ENCODE data around the gene GPR4.
"Not testable (repeated sequence)": the region's sequence is repeated elsewhere in the genome, so short reads cannot be mapped to it uniquely, and the experiment has no call there.

Gene GPR4

GRCh38 chr19:45601524-45602374, at the start of gene GPR4:
Gene GPR4 (minus strand): TSS chr19:45602212. CDS start chr19:45591866, 10,346 bp downstream.
- no peak for DNase-seq

- no peak for DNase-seq
Observed at GRCh38 chr19:45650722-45651121, 48.7 kb upstream of the GPR4 start.

GRCh38 chr19:45646345-45646698, 44.3 kb upstream of the GPR4 start:
- no peak for DNase-seq

GRCh38 chr19:45645631-45646344, 43.8 kb upstream of the GPR4 start:
- peak; percentile 37 for DNase-seq

GRCh38 chr19:45645068-45645630, 43.1 kb upstream of the GPR4 start:
- no peak for DNase-seq

GRCh38 chr19:45643927-45644771, 42.1 kb upstream of the GPR4 start:
- no peak for DNase-seq

GRCh38 chr19:45643024-45643926, 41.3 kb upstream of the GPR4 start:
- peak; percentile 81 for DNase-seq

GRCh38 chr19:45641274-45642105, 39.5 kb upstream of the GPR4 start:
- DNase-seq: peak; percentile 96

- peak; percentile 79 for DNase-seq
Observed at GRCh38 chr19:45640849-45641273, 38.8 kb upstream of the GPR4 start.

GRCh38 chr19:45638930-45639729, 37.1 kb upstream of the GPR4 start, which contains the start of gene EML2:
Gene EML2 (minus strand): TSS chr19:45639397. CDS start chr19:45639376, 21 bp downstream.
- DNase-seq: peak; percentile 46

- no peak for DNase-seq
Observed at GRCh38 chr19:45637890-45638667, 36.1 kb upstream of the GPR4 start.

- DNase-seq: no peak
Observed at GRCh38 chr19:45636902-45637301, 34.9 kb upstream of the GPR4 start.

GRCh38 chr19:45636275-45636674, 34.3 kb upstream of the GPR4 start:
- no peak for DNase-seq

- DNase-seq: no peak
Observed at GRCh38 chr19:45632468-45633196, 30.6 kb upstream of the GPR4 start.

- DNase-seq: peak; percentile 25
Observed at GRCh38 chr19:45630463-45630862, 28.5 kb upstream of the GPR4 start.

GRCh38 chr19:45629704-45630103, 27.7 kb upstream of the GPR4 start:
- no peak for DNase-seq

- not testable (repeated sequence) for DNase-seq
Observed at GRCh38 chr19:45628219-45628618, 26.2 kb upstream of the GPR4 start.

GRCh38 chr19:45623984-45624383, 22.0 kb upstream of the GPR4 start:
- no peak for DNase-seq

Measured in NK-92 treated with Interleukin-12 subunit alpha and Interleukin-12 subunit beta, amount 100 ng/mL, for 24 hours (cell line).